ENCODE results near the gene MEF2C.

GRCh38 chr5:88734983-88735382, 148.0 kb downstream of the MEF2C start:
- TF ChIP-seq CTCF (optimal IDR thresholded peaks at IDR 0.05 in 1 of 3, IDR thresholded peaks at IDR 0.05 in 1 of 3, conservative IDR thresholded peaks at IDR 0.05 in 1 of 3; ENCODE audit: extremely low read depth in 1 of 3, insufficient read depth in 2 of 3, low read length in 3 of 3) (no peak), EZH2 (IDR thresholded peaks at IDR 0.05; ENCODE audit: low read length) (no peak)

Measured in keratinocyte (primary cell).